ENCODE results near the gene LYPD1.
"Not testable (repeated sequence)": the region's sequence is repeated elsewhere in the genome, so short reads cannot be mapped to it uniquely, and the experiment has no call there.

Gene LYPD1, protein sequence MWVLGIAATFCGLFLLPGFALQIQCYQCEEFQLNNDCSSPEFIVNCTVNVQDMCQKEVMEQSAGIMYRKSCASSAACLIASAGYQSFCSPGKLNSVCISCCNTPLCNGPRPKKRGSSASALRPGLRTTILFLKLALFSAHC

DNA sequence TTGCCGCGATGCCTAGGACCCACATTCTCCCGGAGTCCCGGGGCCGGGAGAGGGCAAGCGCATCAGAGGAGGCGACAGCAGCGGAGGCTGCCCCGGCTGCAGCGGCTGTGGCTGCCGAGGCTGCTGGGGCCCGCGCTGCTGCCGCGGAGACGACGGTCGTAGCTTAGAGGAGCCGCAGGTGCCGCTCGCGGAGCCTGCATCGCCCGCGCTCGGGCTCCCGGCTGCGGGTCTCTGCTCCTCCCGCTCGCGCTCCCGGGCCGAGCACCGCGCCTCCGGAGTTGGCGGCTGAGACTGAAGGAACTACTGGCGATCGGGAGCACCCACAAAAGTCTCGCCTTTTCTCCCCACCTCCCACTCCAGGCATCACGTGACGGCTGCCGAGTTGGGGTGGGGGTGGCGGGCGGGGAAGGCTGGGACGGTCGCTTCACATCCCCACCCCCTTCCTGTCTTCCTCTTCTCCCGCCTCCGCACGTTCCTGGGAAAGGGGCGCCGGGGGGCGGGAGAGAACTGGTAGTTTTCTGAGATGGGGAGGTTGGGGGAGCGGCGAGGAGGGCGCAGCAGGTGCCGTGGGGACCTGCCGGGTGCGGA lies at the start of gene LYPD1:
Gene LYPD1 (minus strand): TSS at position 298 of the 588 bp plus-strand sequence. CDS start 273 bp downstream, at position 25.
- DNase-seq: no peak

DNA sequence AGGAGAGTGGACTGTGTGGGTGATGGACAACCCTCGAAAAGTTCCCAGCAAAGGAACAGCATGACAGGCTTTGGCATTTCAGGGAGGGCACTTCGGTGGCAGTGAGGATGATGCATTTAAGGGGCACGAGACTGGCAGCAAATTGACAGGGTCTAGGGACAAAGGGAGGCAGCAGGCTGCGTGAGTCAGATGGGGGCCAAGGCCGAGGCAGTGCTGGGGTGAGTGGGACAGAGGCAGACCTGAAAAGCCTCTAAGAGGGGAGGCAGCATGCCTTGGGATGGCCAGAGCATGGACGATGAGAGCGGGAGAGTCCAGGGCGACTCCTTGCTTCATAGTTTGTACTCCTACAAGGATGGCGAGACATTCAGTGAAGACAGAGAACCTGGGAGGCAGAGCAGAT lies 49.5 kb upstream of the LYPD1 start:
- DNase-seq: no peak

GRCh38 chr2:132716954-132717353 lies 46.9 kb upstream of the LYPD1 start:
- DNase-seq: no peak

DNA sequence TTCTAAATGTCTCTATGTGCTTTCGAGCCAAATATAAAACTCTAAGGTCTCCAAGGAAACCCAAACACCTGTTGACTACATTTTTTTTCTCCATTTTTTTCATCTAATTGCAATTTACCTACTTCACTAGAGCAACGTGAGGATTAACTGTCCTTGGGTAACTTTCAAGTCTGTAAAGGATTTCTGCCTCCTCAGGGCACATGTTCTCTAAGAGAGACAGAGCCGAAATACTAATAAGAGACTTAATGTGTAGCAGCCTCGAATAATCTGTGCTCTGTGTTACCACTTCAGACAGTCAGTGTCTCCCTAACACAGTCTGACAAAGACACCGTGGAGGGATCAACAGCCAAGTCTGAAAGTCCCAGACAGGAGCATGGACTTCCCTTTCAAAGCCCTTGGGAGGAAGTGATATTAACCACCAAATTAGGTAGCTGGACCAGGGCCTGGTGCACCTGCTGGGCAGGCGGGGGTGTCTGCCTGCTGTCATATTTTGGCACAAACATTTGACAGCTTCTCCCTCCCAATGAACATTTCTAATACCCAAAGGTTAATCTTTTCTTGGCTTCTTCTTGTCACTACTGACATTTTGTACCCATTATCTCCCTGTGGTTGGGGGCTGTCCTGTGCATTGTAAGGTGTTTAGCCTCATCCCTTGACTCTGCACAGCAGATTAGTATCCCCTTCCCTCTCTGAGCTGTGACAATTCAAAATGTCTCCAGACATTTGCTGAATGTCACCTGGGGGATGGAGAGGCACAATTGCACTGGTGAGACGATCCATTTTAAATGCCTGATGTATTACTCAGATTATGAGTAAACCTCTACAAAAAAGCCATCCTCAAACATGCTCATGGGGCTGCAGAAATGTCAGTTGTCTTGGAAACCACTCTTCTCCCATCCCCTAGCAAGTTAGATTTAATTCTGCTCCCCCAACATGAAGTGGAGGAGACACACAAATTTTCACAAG lies 45.7 kb upstream of the LYPD1 start:
- DNase-seq: no peak

DNA sequence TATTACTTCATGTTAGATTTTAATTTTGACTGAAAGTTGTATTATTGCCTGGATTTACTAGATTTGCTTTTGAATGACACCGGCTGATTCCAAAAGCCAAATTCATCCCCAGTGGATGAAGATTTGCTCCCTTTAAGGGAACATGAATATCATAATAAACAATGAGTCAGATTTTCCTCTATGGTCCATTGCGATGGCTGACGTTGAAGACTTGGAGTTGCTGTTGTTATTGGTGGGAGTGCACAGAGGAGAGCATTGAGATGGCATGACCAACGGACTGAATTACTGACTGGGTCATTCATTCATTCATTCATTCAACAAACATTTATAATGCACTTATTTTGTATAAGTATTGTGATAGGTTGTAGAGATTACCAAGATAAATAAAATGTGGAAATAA lies 33.4 kb upstream of the LYPD1 start:
- no peak for DNase-seq

DNA sequence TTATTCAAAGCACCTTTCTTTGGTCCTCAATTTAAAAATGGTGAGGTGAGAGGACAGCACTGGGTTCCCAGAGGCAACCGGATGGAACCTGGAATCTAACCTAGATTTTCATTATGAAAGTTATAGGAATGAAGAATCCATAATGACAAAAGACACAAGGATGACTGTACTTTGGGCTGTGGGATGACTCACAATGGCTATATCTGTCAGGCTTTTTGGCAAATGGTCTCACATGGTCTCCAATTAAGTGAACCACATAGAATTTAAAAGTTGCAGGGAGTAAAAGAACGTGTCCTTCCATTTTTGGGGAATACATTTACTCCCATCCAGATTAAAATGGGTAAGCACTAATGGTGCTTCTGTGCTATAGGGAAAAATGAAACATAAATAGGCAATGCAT lies 31.8 kb upstream of the LYPD1 start:
- no peak for DNase-seq

GRCh38 chr2:132699802-132700201 lies 29.8 kb upstream of the LYPD1 start:
- not testable (repeated sequence) for DNase-seq

GRCh38 chr2:132698347-132698746 lies 28.3 kb upstream of the LYPD1 start:
- not testable (repeated sequence) for DNase-seq

GRCh38 chr2:132697556-132698205 lies 27.7 kb upstream of the LYPD1 start:
- no peak for DNase-seq

DNA sequence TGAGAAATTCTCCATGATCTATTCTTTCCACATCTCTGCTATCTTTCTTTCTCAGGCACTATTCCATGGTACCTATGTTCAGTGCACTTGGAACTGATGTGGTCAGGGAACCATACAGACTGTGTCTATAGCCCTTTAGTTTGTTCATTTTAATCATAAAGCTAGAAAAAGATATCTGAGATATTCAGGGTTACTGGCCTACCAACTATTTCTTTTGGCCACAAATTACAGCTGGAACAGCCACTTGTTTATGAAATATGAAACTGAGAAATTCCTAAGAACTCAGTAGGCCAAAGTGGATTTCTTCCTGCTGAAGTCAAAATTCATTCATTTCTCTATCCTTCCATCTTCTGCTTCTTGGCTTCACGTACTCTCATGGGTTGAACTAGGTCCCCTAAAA lies 22.8 kb upstream of the LYPD1 start:
- no peak for DNase-seq

DNA sequence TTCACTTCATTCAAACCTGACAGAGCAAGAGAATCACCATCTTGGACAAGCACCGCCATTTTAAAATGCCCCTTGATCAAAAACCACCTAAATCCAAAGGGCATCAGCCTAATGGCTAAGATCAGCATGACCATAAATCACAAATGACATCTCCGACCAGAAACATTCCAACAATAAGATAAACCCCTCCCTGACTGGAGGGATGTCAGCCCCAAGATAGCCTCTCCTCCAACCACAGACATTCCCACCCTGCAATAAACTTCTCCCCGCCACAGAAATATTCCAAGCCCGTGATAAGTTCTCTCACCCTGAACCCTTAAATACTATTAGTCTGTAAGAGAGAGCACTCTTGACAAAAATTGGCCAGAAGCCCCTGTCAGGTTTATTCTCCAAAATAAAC lies 21.6 kb upstream of the LYPD1 start:
- no peak for DNase-seq

- DNase-seq: no peak
Observed at GRCh38 chr2:132690664-132691303, 20.8 kb upstream of the LYPD1 start.

DNA sequence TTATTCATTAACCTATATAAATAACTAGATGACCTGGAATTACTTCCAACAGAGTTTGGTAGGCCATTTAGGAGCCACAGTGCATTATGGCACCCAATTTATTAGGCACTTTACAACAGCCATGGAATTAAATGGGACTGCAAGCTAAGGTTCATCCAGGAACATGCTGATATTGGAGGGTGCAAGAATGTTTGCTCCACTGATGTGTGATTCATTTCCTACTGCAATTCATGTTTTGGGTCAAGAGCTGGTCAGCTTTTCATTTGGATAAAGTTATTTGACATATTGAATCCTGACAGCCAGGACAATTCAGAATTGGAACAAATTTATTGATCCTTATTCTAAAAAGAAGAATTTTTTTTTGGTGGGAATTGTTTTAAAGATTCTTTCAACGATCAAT lies 11.8 kb upstream of the LYPD1 start:
- DNase-seq: no peak

DNA sequence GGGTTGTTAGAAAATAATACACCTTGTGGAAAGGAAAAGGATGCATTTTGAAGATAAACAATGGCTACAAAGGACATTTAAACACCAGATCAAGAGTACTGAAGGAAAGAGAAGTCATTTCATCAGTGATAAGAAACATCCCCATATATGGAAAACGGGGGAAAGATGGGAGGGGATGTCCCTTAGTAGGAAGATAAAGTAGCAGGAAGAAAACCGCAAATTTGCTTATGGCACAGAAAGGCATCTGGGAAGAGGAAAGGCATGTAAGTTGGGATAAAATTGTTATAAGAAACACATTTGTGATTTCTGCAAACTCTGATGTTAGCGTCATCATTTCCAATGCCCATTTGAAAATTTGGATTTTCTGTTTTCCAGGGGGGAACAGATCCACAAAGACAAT lies 10.5 kb upstream of the LYPD1 start:
- no peak for DNase-seq

- no peak for DNase-seq
Observed at GRCh38 chr2:132678483-132678882, 8.5 kb upstream of the LYPD1 start.

GRCh38 chr2:132677661-132678060 lies 7.7 kb upstream of the LYPD1 start:
- no peak for DNase-seq

DNA sequence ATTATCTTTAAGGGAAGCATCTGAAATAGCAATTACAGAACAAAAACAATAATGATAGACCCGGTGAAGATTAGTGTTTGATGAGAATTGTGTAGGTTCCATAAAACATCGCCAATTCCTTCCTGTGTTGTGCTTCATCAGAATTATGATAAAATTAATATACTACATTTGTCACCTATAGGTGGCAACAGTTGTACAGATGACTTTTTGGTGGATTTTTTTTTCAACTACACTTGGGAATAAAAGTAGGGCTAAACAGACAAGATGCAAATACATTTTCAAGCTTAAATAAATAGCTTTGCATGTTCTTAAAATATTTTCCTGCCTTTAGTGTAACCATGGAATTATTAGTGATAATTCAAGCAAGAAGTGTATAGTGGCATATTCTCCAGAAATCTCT lies 7.0 kb upstream of the LYPD1 start:
- no peak for DNase-seq

GRCh38 chr2:132671151-132671835 lies 1.3 kb upstream of the LYPD1 start:
- DNase-seq: no peak

GRCh38 chr2:132670496-132671150 lies 618 bp upstream of the LYPD1 start:
- DNase-seq: no peak

DNA sequence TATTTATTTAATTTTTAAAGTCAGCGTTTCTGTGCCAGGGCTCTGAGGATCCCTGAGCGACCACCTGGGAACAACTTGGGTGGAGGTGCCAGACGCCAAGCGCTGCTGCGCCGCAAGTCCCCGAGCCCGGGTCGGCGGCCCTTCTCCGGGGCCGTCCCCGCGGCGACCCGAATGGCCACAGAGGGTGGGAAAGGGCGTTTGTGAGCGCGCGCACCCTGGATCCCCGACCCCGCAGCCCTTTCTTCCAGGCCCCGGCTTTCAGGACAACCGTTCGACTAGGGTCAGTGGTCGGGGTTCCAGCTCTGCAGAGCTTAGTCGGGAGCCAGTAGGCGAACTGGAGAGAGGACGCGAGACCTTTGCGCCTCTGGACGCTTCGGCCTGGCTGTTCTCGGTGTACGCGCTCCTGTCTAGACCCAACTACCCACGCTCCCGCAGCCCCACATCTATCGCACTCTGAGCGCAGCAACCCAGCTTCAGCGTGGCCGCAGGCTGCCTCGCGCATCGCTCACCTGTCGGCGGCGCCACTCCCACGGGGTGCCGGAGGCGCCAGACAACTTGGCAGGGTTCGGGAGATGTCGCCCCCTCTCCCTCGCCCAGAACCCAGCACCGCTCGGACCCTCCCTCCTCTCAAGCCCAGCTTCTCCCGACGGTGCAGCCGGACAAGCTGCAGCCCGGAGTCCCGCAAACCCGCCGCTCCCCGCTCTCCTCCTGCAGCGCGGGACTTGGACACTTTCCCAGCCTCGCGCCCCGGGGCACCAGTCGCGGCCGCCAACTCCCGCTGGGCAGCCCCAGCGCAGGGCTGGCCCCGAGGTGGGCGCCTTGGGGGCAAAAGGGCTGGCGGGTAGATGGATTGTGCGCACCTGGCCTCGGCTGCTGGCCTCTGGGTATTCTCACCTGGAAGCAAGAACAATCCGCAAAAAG lies 758 bp downstream of the LYPD1 start:
- DNase-seq: no peak
